ENCODE measurements around the gene TSEN34. TPM values are rescaled to one million over a fixed set of nuclear protein-coding genes. Genes with fewer than 3 reads are reported as not detected.

The TSEN34 gene
- total RNA-seq, 4 donors from 2014 or later: 49.4 to 103 (median 86.8) TPM

- Histone ChIP-seq H3K9me3 (no peaks in the 10 kb centered on the region), H3K27me3 (peaks cover 0 to 39% (median 7%) of the 10 kb centered on the region in 4 donors), H3K4me1 (peaks cover 4 to 16% (median 8%) of the 10 kb centered on the region in 4 donors), H3K36me3 (peaks cover 0 to 7% (median 4%) of the 10 kb centered on the region in 4 donors), H3K4me3 (peak within 1 kb of the TSS in 3 of 4 donors; percentile 4 to 16 (median 12)), H3K27ac (replicated peaks in 1 of 4) (peak within 1 kb of the TSS in 2 of 4 donors; percentile 28 to 55)
- DNase-seq (ENCODE audit: extremely low spot score): no peak
- intact Hi-C loops (cut with DNase I): no loop called here
- WGBS: 23% methylated on average over 5 of the region's 13 CpGs
- TF ChIP-seq CTCF (IDR thresholded peaks at IDR 0.05): no peak
- no peak for TF ChIP-seq POLR2AphosphoS5 (IDR thresholded peaks at IDR 0.05)
These were observed 18.4 kb upstream of the TSEN34 start, which contains the start of gene TMC4 for GRCh38 chr19:54172471-54173358. Gene TMC4 (minus strand): TSS chr19:54173160. CDS start chr19:54173117, 43 bp downstream.

- Histone ChIP-seq H3K4me3 (peak overlapping the region in 1 of 4 donors; percentile 4), H3K4me1 (peaks cover 1 to 12% (median 4%) of the 10 kb centered on the region in 4 donors), H3K9me3 (no peaks in the 10 kb centered on the region), H3K36me3 (peaks cover 0 to 9% (median 7%) of the 10 kb centered on the region in 4 donors), H3K27me3 (peaks cover 0 to 33% (median 7%) of the 10 kb centered on the region in 4 donors), H3K27ac (replicated peaks in 1 of 4) (no peak overlapping the region)
- TF ChIP-seq CTCF (IDR thresholded peaks at IDR 0.05) (no peak), EP300 (IDR thresholded peaks at IDR 0.05) (no peak), POLR2AphosphoS5 (IDR thresholded peaks at IDR 0.05) (no peak), POLR2A (IDR thresholded peaks at IDR 0.05; ENCODE audit: low read depth) (no peak)
- intact Hi-C loops (cut with DNase I): no loop called here
- WGBS: 52% methylated on average over 6 of the region's 15 CpGs
- DNase-seq (ENCODE audit: extremely low spot score): no peak
These were observed 17.8 kb upstream of the TSEN34 start for GRCh38 chr19:54173359-54173699.

- peaks cover 0 to 9% (median 2%) of the 10 kb centered on the region in 4 donors for H3K4me1 ChIP-seq
- H3K36me3 ChIP-seq: peaks cover 0 to 18% (median 11%) of the 10 kb centered on the region in 4 donors
- intact Hi-C loops (cut with DNase I): no loop called here
- H3K27me3 ChIP-seq: peaks cover 0 to 32% (median 7%) of the 10 kb centered on the region in 4 donors
- 59% methylated on average over 13 of the region's 25 CpGs for WGBS
- no peak overlapping the region for H3K27ac ChIP-seq (replicated peaks in 1 of 4)
- no peak for TF ChIP-seq POLR2A (IDR thresholded peaks at IDR 0.05; ENCODE audit: low read depth)
- no peak for TF ChIP-seq POLR2AphosphoS5 (IDR thresholded peaks at IDR 0.05)
- no peak for TF ChIP-seq EP300 (IDR thresholded peaks at IDR 0.05)
- TF ChIP-seq CTCF (IDR thresholded peaks at IDR 0.05): no peak
- H3K9me3 ChIP-seq: no peaks in the 10 kb centered on the region
- DNase-seq (ENCODE audit: extremely low spot score): no peak
- no peak overlapping the region for H3K4me3 ChIP-seq
These were observed 16.9 kb upstream of the TSEN34 start for GRCh38 chr19:54173951-54174834.

GRCh38 chr19:54178581-54179261 is 12.4 kb upstream of the TSEN34 start:
- intact Hi-C loops (cut with DNase I): no loop called here
- H3K4me1 ChIP-seq: no peaks in the 10 kb centered on the region
- no peak overlapping the region for H3K27ac ChIP-seq (replicated peaks in 1 of 4)
- DNase-seq (ENCODE audit: extremely low spot score): no peak
- TF ChIP-seq POLR2AphosphoS5 (IDR thresholded peaks at IDR 0.05): no peak
- TF ChIP-seq CTCF (IDR thresholded peaks at IDR 0.05): no peak
- no peak for TF ChIP-seq EP300 (IDR thresholded peaks at IDR 0.05)
- TF ChIP-seq POLR2A (IDR thresholded peaks at IDR 0.05; ENCODE audit: low read depth): no peak
- peaks cover 0 to 41% (median 30%) of the 10 kb centered on the region in 4 donors for H3K36me3 ChIP-seq
- no peak overlapping the region for H3K4me3 ChIP-seq
- WGBS: 89% methylated on average over 19 of the region's 23 CpGs
- H3K9me3 ChIP-seq: no peaks in the 10 kb centered on the region
- peaks cover 0 to 9% (median under 1%) of the 10 kb centered on the region in 4 donors for H3K27me3 ChIP-seq
